ENCODE measurements around the gene DOCK1.

The DOCK1 gene

GRCh38 chr10:127345231-127345965, 440.2 kb downstream of the DOCK1 start:
- H3K9me3 ChIP-seq (ENCODE audit: control insufficient read depth, low read length) = no peaks in the 10 kb centered on the region
- H3K4me3 ChIP-seq (ENCODE audit: insufficient read depth, low read depth, low read length, poor library complexity, severe bottlenecking) = no peak overlapping the region
- DNase-seq = no peak
- H3K27me3 ChIP-seq (replicated peaks; ENCODE audit: control insufficient read depth, insufficient read depth, low read length, poor library complexity, severe bottlenecking) = no peaks in the 10 kb centered on the region
- no peaks in the 10 kb centered on the region for H3K4me1 ChIP-seq (ENCODE audit: control insufficient read depth, insufficient read depth, low read length, poor library complexity, severe bottlenecking)
- no peaks in the 10 kb centered on the region for H3K36me3 ChIP-seq (ENCODE audit: control insufficient read depth, insufficient read depth, low read length)
- H3K27ac ChIP-seq (ENCODE audit: insufficient read depth, low read length, poor library complexity, severe bottlenecking) = no peak overlapping the region

DNA sequence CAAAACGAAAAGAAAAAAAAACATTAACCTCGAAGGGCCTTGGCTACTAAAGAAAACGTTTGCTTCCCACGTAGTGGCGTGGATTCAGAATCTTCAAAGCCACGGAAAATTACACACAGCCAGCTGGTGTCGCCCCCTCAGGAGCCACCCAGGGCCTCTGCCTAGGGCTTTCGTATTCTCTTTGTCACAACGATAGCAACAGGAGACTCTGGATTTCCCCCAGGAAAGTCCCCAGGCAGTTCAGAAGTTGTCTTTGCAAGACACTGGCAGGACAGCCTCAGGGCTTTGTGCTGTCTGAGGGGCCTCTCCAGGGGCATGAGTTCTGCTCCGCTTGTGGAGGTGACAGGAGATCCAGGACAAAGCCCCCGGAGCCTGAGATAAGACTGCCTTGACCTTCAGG, 441.4 kb downstream of the DOCK1 start:
- no peak for DNase-seq
- no peaks in the 10 kb centered on the region for H3K27me3 ChIP-seq (replicated peaks; ENCODE audit: control insufficient read depth, insufficient read depth, low read length, poor library complexity, severe bottlenecking)
- H3K36me3 ChIP-seq (ENCODE audit: control insufficient read depth, insufficient read depth, low read length) = no peaks in the 10 kb centered on the region
- H3K27ac ChIP-seq (ENCODE audit: insufficient read depth, low read length, poor library complexity, severe bottlenecking) = no peak overlapping the region
- H3K4me1 ChIP-seq (ENCODE audit: control insufficient read depth, insufficient read depth, low read length, poor library complexity, severe bottlenecking) = no peaks in the 10 kb centered on the region
- no peak overlapping the region for H3K4me3 ChIP-seq (ENCODE audit: insufficient read depth, low read depth, low read length, poor library complexity, severe bottlenecking)
- H3K9me3 ChIP-seq (ENCODE audit: control insufficient read depth, low read length) = no peaks in the 10 kb centered on the region

- DNase-seq = no peak
- no peaks in the 10 kb centered on the region for H3K4me1 ChIP-seq (ENCODE audit: control insufficient read depth, insufficient read depth, low read length, poor library complexity, severe bottlenecking)
- H3K9me3 ChIP-seq (ENCODE audit: control insufficient read depth, low read length) = no peaks in the 10 kb centered on the region
- no peak overlapping the region for H3K27ac ChIP-seq (ENCODE audit: insufficient read depth, low read length, poor library complexity, severe bottlenecking)
- no peaks in the 10 kb centered on the region for H3K27me3 ChIP-seq (replicated peaks; ENCODE audit: control insufficient read depth, insufficient read depth, low read length, poor library complexity, severe bottlenecking)
- H3K36me3 ChIP-seq (ENCODE audit: control insufficient read depth, insufficient read depth, low read length) = no peaks in the 10 kb centered on the region
- H3K4me3 ChIP-seq (ENCODE audit: insufficient read depth, low read depth, low read length, poor library complexity, severe bottlenecking) = no peak overlapping the region
Observed at GRCh38 chr10:127347202-127347959, 442.2 kb downstream of the DOCK1 start.

DNA sequence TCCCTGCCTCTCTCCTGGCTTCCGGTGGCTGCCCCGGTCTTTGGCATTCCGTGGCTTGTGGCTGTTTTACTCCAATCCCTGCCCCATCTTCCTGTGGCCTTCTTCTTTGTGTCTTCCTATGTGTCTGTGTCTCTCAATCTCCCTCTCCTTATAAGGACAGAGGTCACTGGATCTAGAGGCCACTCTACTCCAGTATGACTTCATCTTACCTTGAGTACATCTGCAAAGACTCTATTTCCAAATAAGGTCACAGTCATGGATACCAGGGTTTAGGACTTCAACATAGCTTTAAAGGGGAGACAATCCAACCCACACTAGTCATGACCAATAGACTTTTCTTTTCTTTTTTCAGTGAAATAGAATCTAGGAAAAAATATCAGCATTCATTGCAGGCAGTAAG, 444.5 kb downstream of the DOCK1 start:
- no peak overlapping the region for H3K27ac ChIP-seq (ENCODE audit: insufficient read depth, low read length, poor library complexity, severe bottlenecking)
- no peak overlapping the region for H3K4me3 ChIP-seq (ENCODE audit: insufficient read depth, low read depth, low read length, poor library complexity, severe bottlenecking)
- no peaks in the 10 kb centered on the region for H3K27me3 ChIP-seq (replicated peaks; ENCODE audit: control insufficient read depth, insufficient read depth, low read length, poor library complexity, severe bottlenecking)
- H3K4me1 ChIP-seq (ENCODE audit: control insufficient read depth, insufficient read depth, low read length, poor library complexity, severe bottlenecking) = no peaks in the 10 kb centered on the region
- H3K9me3 ChIP-seq (ENCODE audit: control insufficient read depth, low read length) = no peaks in the 10 kb centered on the region
- H3K36me3 ChIP-seq (ENCODE audit: control insufficient read depth, insufficient read depth, low read length) = no peaks in the 10 kb centered on the region
- DNase-seq = no peak

- Histone ChIP-seq H3K9me3 (ENCODE audit: control insufficient read depth, low read length) (no peaks in the 10 kb centered on the region), H3K36me3 (ENCODE audit: control insufficient read depth, insufficient read depth, low read length) (no peaks in the 10 kb centered on the region), H3K4me3 (ENCODE audit: insufficient read depth, low read depth, low read length, poor library complexity, severe bottlenecking) (no peak overlapping the region), H3K4me1 (ENCODE audit: control insufficient read depth, insufficient read depth, low read length, poor library complexity, severe bottlenecking) (no peaks in the 10 kb centered on the region), H3K27ac (ENCODE audit: insufficient read depth, low read length, poor library complexity, severe bottlenecking) (no peak overlapping the region), H3K27me3 (replicated peaks; ENCODE audit: control insufficient read depth, insufficient read depth, low read length, poor library complexity, severe bottlenecking) (no peaks in the 10 kb centered on the region)
- no peak for DNase-seq
Observed at GRCh38 chr10:127351542-127351941, 446.3 kb downstream of the DOCK1 start.

DNA sequence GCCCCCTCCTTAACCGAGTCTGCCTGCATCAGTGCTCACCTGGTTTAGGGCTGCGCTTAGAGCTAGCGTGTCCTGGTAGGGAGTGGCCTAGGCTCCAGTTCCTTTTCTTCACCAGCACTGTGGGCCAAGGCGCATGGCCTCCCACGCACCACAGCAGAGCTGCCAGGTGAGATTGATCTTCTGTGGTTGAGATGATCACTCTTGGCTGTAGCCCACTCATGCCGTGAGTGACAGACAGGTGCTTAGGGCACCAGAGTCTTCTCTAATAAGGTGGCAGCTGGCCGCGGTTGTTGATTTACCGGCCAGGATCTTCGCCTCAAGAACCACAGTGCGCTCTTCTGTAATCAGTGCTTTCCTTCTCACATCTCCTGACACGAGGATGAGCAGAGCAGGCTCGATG, 448.3 kb downstream of the DOCK1 start:
- Histone ChIP-seq H3K27ac (ENCODE audit: insufficient read depth, low read length, poor library complexity, severe bottlenecking) (no peak overlapping the region), H3K36me3 (ENCODE audit: control insufficient read depth, insufficient read depth, low read length) (no peaks in the 10 kb centered on the region), H3K4me3 (ENCODE audit: insufficient read depth, low read depth, low read length, poor library complexity, severe bottlenecking) (no peak overlapping the region), H3K4me1 (ENCODE audit: control insufficient read depth, insufficient read depth, low read length, poor library complexity, severe bottlenecking) (no peaks in the 10 kb centered on the region), H3K27me3 (replicated peaks; ENCODE audit: control insufficient read depth, insufficient read depth, low read length, poor library complexity, severe bottlenecking) (no peaks in the 10 kb centered on the region), H3K9me3 (ENCODE audit: control insufficient read depth, low read length) (no peaks in the 10 kb centered on the region)
- no peak for DNase-seq

DNA sequence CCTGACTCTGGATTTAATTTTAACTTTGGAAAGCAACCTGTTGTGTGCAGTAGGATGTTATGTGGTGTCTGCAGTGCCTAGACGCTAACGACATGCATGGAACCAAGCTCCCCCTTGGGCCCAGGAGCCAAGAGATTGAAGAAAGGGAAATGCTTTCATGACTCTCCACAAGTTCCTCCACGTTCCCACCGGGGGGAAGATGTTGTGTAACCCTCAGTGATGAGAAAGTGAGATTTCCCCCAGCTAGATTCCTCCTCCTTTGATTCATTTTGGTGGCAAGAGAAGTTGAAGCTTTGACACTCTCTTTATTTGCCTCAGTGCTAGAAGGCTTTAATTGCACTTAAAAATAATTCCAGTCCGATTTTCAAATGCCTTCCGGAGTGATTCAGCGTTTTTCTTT, 449.0 kb downstream of the DOCK1 start:
- no peak for DNase-seq
- H3K9me3 ChIP-seq (ENCODE audit: control insufficient read depth, low read length) = no peaks in the 10 kb centered on the region

GRCh38 chr10:127354992-127355391, 449.8 kb downstream of the DOCK1 start:
- Histone ChIP-seq H3K4me3 (ENCODE audit: insufficient read depth, low read depth, low read length, poor library complexity, severe bottlenecking) (no peak overlapping the region), H3K4me1 (ENCODE audit: control insufficient read depth, insufficient read depth, low read length, poor library complexity, severe bottlenecking) (no peaks in the 10 kb centered on the region), H3K27ac (ENCODE audit: insufficient read depth, low read length, poor library complexity, severe bottlenecking) (no peak overlapping the region), H3K36me3 (ENCODE audit: control insufficient read depth, insufficient read depth, low read length) (no peaks in the 10 kb centered on the region), H3K9me3 (ENCODE audit: control insufficient read depth, low read length) (no peaks in the 10 kb centered on the region), H3K27me3 (replicated peaks; ENCODE audit: control insufficient read depth, insufficient read depth, low read length, poor library complexity, severe bottlenecking) (no peaks in the 10 kb centered on the region)
- DNase-seq = no peak

More for the DNA sequence above, 449.0 kb downstream of the DOCK1 start:
- no peak overlapping the region for H3K27ac ChIP-seq (ENCODE audit: insufficient read depth, low read length, poor library complexity, severe bottlenecking)
- no peak overlapping the region for H3K4me3 ChIP-seq (ENCODE audit: insufficient read depth, low read depth, low read length, poor library complexity, severe bottlenecking)
- H3K27me3 ChIP-seq (replicated peaks; ENCODE audit: control insufficient read depth, insufficient read depth, low read length, poor library complexity, severe bottlenecking) = no peaks in the 10 kb centered on the region
- H3K4me1 ChIP-seq (ENCODE audit: control insufficient read depth, insufficient read depth, low read length, poor library complexity, severe bottlenecking) = no peaks in the 10 kb centered on the region
- no peaks in the 10 kb centered on the region for H3K36me3 ChIP-seq (ENCODE audit: control insufficient read depth, insufficient read depth, low read length)

- DNase-seq = no peak
- no peaks in the 10 kb centered on the region for H3K4me1 ChIP-seq (ENCODE audit: control insufficient read depth, insufficient read depth, low read length, poor library complexity, severe bottlenecking)
- H3K27ac ChIP-seq (ENCODE audit: insufficient read depth, low read length, poor library complexity, severe bottlenecking) = no peak overlapping the region
- no peaks in the 10 kb centered on the region for H3K36me3 ChIP-seq (ENCODE audit: control insufficient read depth, insufficient read depth, low read length)
- H3K4me3 ChIP-seq (ENCODE audit: insufficient read depth, low read depth, low read length, poor library complexity, severe bottlenecking) = no peak overlapping the region
- H3K27me3 ChIP-seq (replicated peaks; ENCODE audit: control insufficient read depth, insufficient read depth, low read length, poor library complexity, severe bottlenecking) = no peaks in the 10 kb centered on the region
- H3K9me3 ChIP-seq (ENCODE audit: control insufficient read depth, low read length) = no peaks in the 10 kb centered on the region
Observed at GRCh38 chr10:127356360-127356759, 451.1 kb downstream of the DOCK1 start.

- no peak overlapping the region for H3K27ac ChIP-seq (ENCODE audit: insufficient read depth, low read length, poor library complexity, severe bottlenecking)
- DNase-seq = no peak
- H3K4me1 ChIP-seq (ENCODE audit: control insufficient read depth, insufficient read depth, low read length, poor library complexity, severe bottlenecking) = no peaks in the 10 kb centered on the region
- no peaks in the 10 kb centered on the region for H3K9me3 ChIP-seq (ENCODE audit: control insufficient read depth, low read length)
- no peaks in the 10 kb centered on the region for H3K27me3 ChIP-seq (replicated peaks; ENCODE audit: control insufficient read depth, insufficient read depth, low read length, poor library complexity, severe bottlenecking)
- no peaks in the 10 kb centered on the region for H3K36me3 ChIP-seq (ENCODE audit: control insufficient read depth, insufficient read depth, low read length)
- no peak overlapping the region for H3K4me3 ChIP-seq (ENCODE audit: insufficient read depth, low read depth, low read length, poor library complexity, severe bottlenecking)
Observed at GRCh38 chr10:127357265-127357664, 452.0 kb downstream of the DOCK1 start.

Measured in effector memory CD4-positive, alpha-beta T cell (primary cell).